Measurements from ENCODE around the gene IRF8. TPM values are rescaled to one million over a fixed set of nuclear protein-coding genes. Genes with fewer than 3 reads are reported as not detected.

The IRF8 gene
- polyA plus RNA-seq, 1 experiment, result not detected

DNA sequence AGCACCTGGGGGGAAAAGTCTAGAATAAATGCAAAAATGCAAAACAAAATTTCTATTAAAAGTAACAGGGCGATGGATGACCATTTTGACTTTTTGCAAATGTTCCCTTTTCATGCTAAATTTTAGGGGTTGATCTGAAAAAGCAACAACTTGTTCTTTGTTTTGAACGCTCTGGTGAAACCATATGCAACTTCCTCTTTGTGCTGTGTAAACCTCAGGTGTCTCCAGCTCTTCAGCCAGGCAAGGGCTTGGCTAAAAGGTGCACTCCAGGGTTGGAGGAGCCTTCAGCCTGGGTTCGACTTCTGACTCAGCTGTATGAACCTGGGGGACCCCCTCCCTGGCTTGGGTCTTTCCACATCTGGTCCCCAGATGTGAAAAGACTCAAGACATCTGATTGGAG, 9.5 kb downstream of the IRF8 start:
- TF ChIP-seq CTCF (IDR thresholded peaks at IDR 0.05; ENCODE audit: low read depth, low read length), result no peak
- Histone ChIP-seq H3K27me3 (ENCODE audit: control insufficient read depth, insufficient read depth, low read length) (peaks cover 60% of the 10 kb centered on the region), H3K27ac (ENCODE audit: low read depth, low read length) (no peak overlapping the region), H3K9me3 (ENCODE audit: control insufficient read depth, insufficient read depth, low read length) (peaks cover 16% of the 10 kb centered on the region), H3K4me3 (ENCODE audit: low read depth, low read length) (no peak overlapping the region)
- ChIA-PET CTCF (no interaction called here), POLR2A (no interaction called here)
- no peak for DNase-seq (ENCODE audit: low read depth, low spot score)

DNA sequence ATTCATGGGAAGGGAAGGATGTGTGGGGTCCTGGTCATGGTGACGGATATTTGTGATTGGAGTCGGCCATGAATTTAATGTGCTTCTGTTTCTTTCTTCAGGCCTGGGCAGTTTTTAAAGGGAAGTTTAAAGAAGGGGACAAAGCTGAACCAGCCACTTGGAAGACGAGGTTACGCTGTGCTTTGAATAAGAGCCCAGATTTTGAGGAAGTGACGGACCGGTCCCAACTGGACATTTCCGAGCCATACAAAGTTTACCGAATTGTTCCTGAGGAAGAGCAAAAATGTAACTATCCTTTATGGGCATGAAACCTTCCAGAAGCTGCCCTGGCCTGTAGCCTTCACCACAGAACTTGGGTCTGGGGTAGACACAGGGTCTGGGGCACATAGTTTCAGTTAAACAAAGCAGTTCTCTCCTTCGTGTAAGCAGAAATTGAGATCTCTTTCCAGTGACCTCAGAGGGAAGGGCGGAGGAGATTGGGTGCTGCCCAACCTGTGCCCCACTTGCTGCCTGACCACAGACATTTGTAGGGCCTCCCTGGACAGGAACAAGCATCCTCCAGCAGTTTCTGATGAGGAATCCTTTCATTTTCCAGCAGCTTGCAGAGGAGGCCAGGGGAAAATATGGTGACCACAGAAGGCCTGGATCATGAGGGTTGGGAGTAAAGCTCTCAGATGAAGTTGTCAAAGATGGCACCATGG, 10.1 kb downstream of the IRF8 start:
- H3K27me3 ChIP-seq (ENCODE audit: control insufficient read depth, insufficient read depth, low read length), result peaks cover 58% of the 10 kb centered on the region
- no peak overlapping the region for H3K27ac ChIP-seq (ENCODE audit: low read depth, low read length)
- peaks cover 16% of the 10 kb centered on the region for H3K9me3 ChIP-seq (ENCODE audit: control insufficient read depth, insufficient read depth, low read length)
- POLR2A ChIA-PET, result no interaction called here
- no peak for DNase-seq (ENCODE audit: low read depth, low spot score)
- no peak for TF ChIP-seq CTCF (IDR thresholded peaks at IDR 0.05; ENCODE audit: low read depth, low read length)
- H3K4me3 ChIP-seq (ENCODE audit: low read depth, low read length), result no peak overlapping the region
- CTCF ChIA-PET, result no interaction called here

- peaks cover 12% of the 10 kb centered on the region for H3K9me3 ChIP-seq (ENCODE audit: control insufficient read depth, insufficient read depth, low read length)
- DNase-seq (ENCODE audit: low read depth, low spot score), result no peak
- ChIA-PET POLR2A (no interaction called here), CTCF (no interaction called here)
- no peak for TF ChIP-seq CTCF (IDR thresholded peaks at IDR 0.05; ENCODE audit: low read depth, low read length)
- H3K4me3 ChIP-seq (ENCODE audit: low read depth, low read length), result no peak overlapping the region
- H3K27ac ChIP-seq (ENCODE audit: low read depth, low read length), result no peak overlapping the region
- peaks cover 54% of the 10 kb centered on the region for H3K27me3 ChIP-seq (ENCODE audit: control insufficient read depth, insufficient read depth, low read length)
Measured at GRCh38 chr16:85909932-85910853, 11.2 kb downstream of the IRF8 start.

- Histone ChIP-seq H3K27me3 (ENCODE audit: control insufficient read depth, insufficient read depth, low read length) (peaks cover 54% of the 10 kb centered on the region), H3K27ac (ENCODE audit: low read depth, low read length) (no peak overlapping the region), H3K4me3 (ENCODE audit: low read depth, low read length) (no peak overlapping the region), H3K9me3 (ENCODE audit: control insufficient read depth, insufficient read depth, low read length) (peaks cover 8% of the 10 kb centered on the region; the same call in 1 of the 2 replicates)
- TF ChIP-seq CTCF (IDR thresholded peaks at IDR 0.05; ENCODE audit: low read depth, low read length), result no peak
- ChIA-PET CTCF (no interaction called here), POLR2A (no interaction called here)
- DNase-seq (ENCODE audit: low read depth, low spot score), result no peak
Measured at GRCh38 chr16:85910854-85911247, 11.9 kb downstream of the IRF8 start.
